ENCODE measurements around the gene BANP. TPM values are rescaled to one million over a fixed set of nuclear protein-coding genes. Genes with fewer than 3 reads are reported as not detected.

The BANP gene
- total RNA-seq, 1 experiment from 2014 or later: 24.2 TPM

GRCh38 chr16:88047462-88047861 is 96.2 kb downstream of the BANP start:
- peaks cover 5% of the 10 kb centered on the region; the same call in 1 of the 2 replicates for H3K36me3 ChIP-seq (ENCODE audit: low read depth, low read length)
- no peaks in the 10 kb centered on the region for H3K9me3 ChIP-seq (ENCODE audit: low read length)
- no peaks in the 10 kb centered on the region for H3K27me3 ChIP-seq (ENCODE audit: low read length)
- no peak overlapping the region for H2AFZ ChIP-seq (ENCODE audit: low read length)
- ATAC-seq (no peak), DNase-seq (no peak)
- H3K4me3 ChIP-seq (ENCODE audit: low read length): no peak overlapping the region
- BruUV-seq (replicated peaks): no TSS peak
- ChIA-PET POLR2A (ENCODE audit: unreplicated experiment) (no interaction called here), CTCF (no interaction called here)
- H3K4me1 ChIP-seq (ENCODE audit: insufficient read depth, low read length): no peaks in the 10 kb centered on the region
- H3F3A ChIP-seq (ENCODE audit: low read length, unreplicated experiment): no peaks in the 10 kb centered on the region
- no peak overlapping the region for H3K4me2 ChIP-seq (ENCODE audit: low read length)
- no peak for TF ChIP-seq CTCF (conservative IDR thresholded peaks at IDR 0.05; ENCODE audit: low read depth, low read length)
- no peak for TF ChIP-seq EZH2 (IDR thresholded peaks at IDR 0.05; ENCODE audit: low read length, unreplicated experiment)
- no peak for TF ChIP-seq EZH2phosphoT487 (IDR thresholded peaks at IDR 0.05; ENCODE audit: borderline replicate concordance, low read length)
- H4K20me1 ChIP-seq (ENCODE audit: low read length): no peaks in the 10 kb centered on the region
- H3K79me2 ChIP-seq (ENCODE audit: low read length): no peaks in the 10 kb centered on the region
- intact Hi-C loops (cut with micrococcal nuclease): no loop called here
- no peak overlapping the region for H3K9ac ChIP-seq (ENCODE audit: low read length)
- no peaks in the 10 kb centered on the region for H3K9me2 ChIP-seq (replicated peaks; ENCODE audit: low read length)
- H3K27ac ChIP-seq (ENCODE audit: low read length): no peak overlapping the region

GRCh38 chr16:88048985-88049384 is 97.8 kb downstream of the BANP start:
- no peaks in the 10 kb centered on the region for H3K79me2 ChIP-seq (ENCODE audit: low read length)
- no peaks in the 10 kb centered on the region for H3F3A ChIP-seq (ENCODE audit: low read length, unreplicated experiment)
- no peak overlapping the region for H3K4me2 ChIP-seq (ENCODE audit: low read length)
- H3K9me3 ChIP-seq (ENCODE audit: low read length): no peaks in the 10 kb centered on the region
- no peak overlapping the region for H3K9ac ChIP-seq (ENCODE audit: low read length)
- H2AFZ ChIP-seq (ENCODE audit: low read length): no peak overlapping the region
- no peaks in the 10 kb centered on the region for H3K27me3 ChIP-seq (ENCODE audit: low read length)
- no peak overlapping the region for H3K4me3 ChIP-seq (ENCODE audit: low read length)
- no peak for TF ChIP-seq EZH2 (IDR thresholded peaks at IDR 0.05; ENCODE audit: low read length, unreplicated experiment)
- TF ChIP-seq CTCF (conservative IDR thresholded peaks at IDR 0.05; ENCODE audit: low read depth, low read length): no peak
- no peak for TF ChIP-seq EZH2phosphoT487 (IDR thresholded peaks at IDR 0.05; ENCODE audit: borderline replicate concordance, low read length)
- H3K27ac ChIP-seq (ENCODE audit: low read length): no peak overlapping the region
- intact Hi-C loops (cut with micrococcal nuclease): no loop called here
- ATAC-seq (no peak), DNase-seq (no peak)
- BruUV-seq (replicated peaks): no TSS peak
- H3K36me3 ChIP-seq (ENCODE audit: low read depth, low read length): peaks cover 11% of the 10 kb centered on the region; the same call in 1 of the 2 replicates
- no peaks in the 10 kb centered on the region for H4K20me1 ChIP-seq (ENCODE audit: low read length)
- no peaks in the 10 kb centered on the region for H3K4me1 ChIP-seq (ENCODE audit: insufficient read depth, low read length)
- ChIA-PET CTCF (no interaction called here), POLR2A (ENCODE audit: unreplicated experiment) (no interaction called here)
- no peaks in the 10 kb centered on the region for H3K9me2 ChIP-seq (replicated peaks; ENCODE audit: low read length)

GRCh38 chr16:88049561-88050545 is 98.6 kb downstream of the BANP start:
- Histone ChIP-seq H4K20me1 (ENCODE audit: low read length) (no peaks in the 10 kb centered on the region), H2AFZ (ENCODE audit: low read length) (no peak overlapping the region), H3K79me2 (ENCODE audit: low read length) (no peaks in the 10 kb centered on the region), H3K27ac (ENCODE audit: low read length) (no peak overlapping the region), H3K9ac (ENCODE audit: low read length) (no peak overlapping the region), H3F3A (ENCODE audit: low read length, unreplicated experiment) (no peaks in the 10 kb centered on the region), H3K4me2 (ENCODE audit: low read length) (no peak overlapping the region), H3K4me1 (ENCODE audit: insufficient read depth, low read length) (no peaks in the 10 kb centered on the region), H3K27me3 (ENCODE audit: low read length) (no peaks in the 10 kb centered on the region), H3K4me3 (ENCODE audit: low read length) (no peak overlapping the region), H3K9me2 (replicated peaks; ENCODE audit: low read length) (no peaks in the 10 kb centered on the region), H3K9me3 (ENCODE audit: low read length) (no peaks in the 10 kb centered on the region), H3K36me3 (ENCODE audit: low read depth, low read length) (peaks cover 11% of the 10 kb centered on the region; the same call in 1 of the 2 replicates)
- ChIA-PET POLR2A (ENCODE audit: unreplicated experiment) (no interaction called here), CTCF (no interaction called here)
- intact Hi-C loops (cut with micrococcal nuclease): no loop called here
- BruUV-seq (replicated peaks): no TSS peak
- no peak for ATAC-seq
- no peak for DNase-seq
- no peak for TF ChIP-seq EZH2 (IDR thresholded peaks at IDR 0.05; ENCODE audit: low read length, unreplicated experiment)
- TF ChIP-seq CTCF (conservative IDR thresholded peaks at IDR 0.05; ENCODE audit: low read depth, low read length): no peak
- TF ChIP-seq EZH2phosphoT487 (IDR thresholded peaks at IDR 0.05; ENCODE audit: borderline replicate concordance, low read length): no peak

Measured in PC-3 (cell line).